Measurements from ENCODE around the gene CUZD1. TPM values are rescaled to one million over a fixed set of nuclear protein-coding genes. Genes with fewer than 3 reads are reported as not detected.

CUZD1 gene, protein sequence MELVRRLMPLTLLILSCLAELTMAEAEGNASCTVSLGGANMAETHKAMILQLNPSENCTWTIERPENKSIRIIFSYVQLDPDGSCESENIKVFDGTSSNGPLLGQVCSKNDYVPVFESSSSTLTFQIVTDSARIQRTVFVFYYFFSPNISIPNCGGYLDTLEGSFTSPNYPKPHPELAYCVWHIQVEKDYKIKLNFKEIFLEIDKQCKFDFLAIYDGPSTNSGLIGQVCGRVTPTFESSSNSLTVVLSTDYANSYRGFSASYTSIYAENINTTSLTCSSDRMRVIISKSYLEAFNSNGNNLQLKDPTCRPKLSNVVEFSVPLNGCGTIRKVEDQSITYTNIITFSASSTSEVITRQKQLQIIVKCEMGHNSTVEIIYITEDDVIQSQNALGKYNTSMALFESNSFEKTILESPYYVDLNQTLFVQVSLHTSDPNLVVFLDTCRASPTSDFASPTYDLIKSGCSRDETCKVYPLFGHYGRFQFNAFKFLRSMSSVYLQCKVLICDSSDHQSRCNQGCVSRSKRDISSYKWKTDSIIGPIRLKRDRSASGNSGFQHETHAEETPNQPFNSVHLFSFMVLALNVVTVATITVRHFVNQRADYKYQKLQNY
- 0.89 and 1.5 TPM in 2 replicates for polyA plus RNA-seq (2012; rRNA removed)
- polyA plus RNA-seq (2012; cell fraction: cytosol; rRNA removed) = 0.69 and 0.88 TPM in 2 replicates
- polyA plus RNA-seq (2012; cell fraction: nucleus; rRNA removed) = 4.5 and 7.4 TPM in 2 replicates

- Histone ChIP-seq H3K4me2 (no peak within 1 kb of the TSS), H2AFZ (ENCODE audit: low read depth) (no peak within 1 kb of the TSS), H3K79me2 (ENCODE audit: insufficient read depth) (no peaks in the 10 kb centered on the region; the same call in 1 of the 2 replicates), H3K9me2 (no peaks in the 10 kb centered on the region), H3K9ac (no peak within 1 kb of the TSS), H3K27ac (ENCODE audit: low read depth in 2 of 2, low read length in 1 of 2) (no peak within 1 kb of the TSS), H3K4me1 (ENCODE audit: control insufficient read depth in 1 of 2, insufficient read depth in 2 of 2, low read depth in 1 of 2, low read length in 1 of 2) (no peaks in the 10 kb centered on the region), H3K36me3 (replicated peaks in 1 of 2; ENCODE audit: control insufficient read depth in 1 of 2, insufficient read depth in 2 of 2, low read length in 1 of 2) (peaks cover 0 to 6% of the 10 kb centered on the region in 2 experiments), H3K9me3 (no peaks in the 10 kb centered on the region), H3K4me3 (ENCODE audit: low read depth in 2 of 2, low read length in 1 of 2) (no peak within 1 kb of the TSS), H4K20me1 (ENCODE audit: insufficient read depth) (no peaks in the 10 kb centered on the region), H3F3A (replicated peaks; ENCODE audit: insufficient read depth) (no peaks in the 10 kb centered on the region), H3K27me3 (ENCODE audit: insufficient read depth) (no peaks in the 10 kb centered on the region)
- ChIA-PET CTCF (interaction anchor here (1.6 kb wide), 1 partner anchor 9 kb away, joined by 3 read pairs; no protein-coding TSS in a partner anchor), POLR2A (no interaction called here)
- DNase-seq = no peak
- TF ChIP-seq FOSL2 (IDR thresholded peaks at IDR 0.05; ENCODE audit: borderline replicate concordance, low read depth) (no peak), FOXJ3 (CRISPR knock-in tag; IDR thresholded peaks at IDR 0.05) (no peak), NRF1 (IDR thresholded peaks at IDR 0.05; ENCODE audit: low read depth, low read length) (no peak), MXI1 (IDR thresholded peaks at IDR 0.05; ENCODE audit: low read depth, low read length) (no peak), EP300 (IDR thresholded peaks at IDR 0.05; ENCODE audit: borderline replicate concordance in 1 of 2, low read depth in 1 of 2, low read length in 1 of 2) (no peak), RXRA (IDR thresholded peaks at IDR 0.05; ENCODE audit: borderline replicate concordance, low read depth) (no peak), RCOR1 (IDR thresholded peaks at IDR 0.05; ENCODE audit: low read length) (no peak), NFIC (IDR thresholded peaks at IDR 0.05; ENCODE audit: borderline replicate concordance) (no peak), YY1 (IDR thresholded peaks at IDR 0.05; ENCODE audit: low read depth) (no peak), SIN3A (IDR thresholded peaks at IDR 0.05; ENCODE audit: borderline replicate concordance, low read depth, low read length) (no peak), TAF1 (IDR thresholded peaks at IDR 0.05; ENCODE audit: borderline replicate concordance, low read depth, low read length) (no peak), EZH2phosphoT487 (IDR thresholded peaks at IDR 0.05; ENCODE audit: borderline replicate concordance, low read depth) (no peak)
- TF ChIP-seq, protein P1, sequence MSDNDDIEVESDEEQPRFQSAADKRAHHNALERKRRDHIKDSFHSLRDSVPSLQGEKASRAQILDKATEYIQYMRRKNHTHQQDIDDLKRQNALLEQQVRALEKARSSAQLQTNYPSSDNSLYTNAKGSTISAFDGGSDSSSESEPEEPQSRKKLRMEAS (IDR thresholded peaks at IDR 0.05; ENCODE audit: low read depth) = no peak
- TF ChIP-seq, protein P2, sequence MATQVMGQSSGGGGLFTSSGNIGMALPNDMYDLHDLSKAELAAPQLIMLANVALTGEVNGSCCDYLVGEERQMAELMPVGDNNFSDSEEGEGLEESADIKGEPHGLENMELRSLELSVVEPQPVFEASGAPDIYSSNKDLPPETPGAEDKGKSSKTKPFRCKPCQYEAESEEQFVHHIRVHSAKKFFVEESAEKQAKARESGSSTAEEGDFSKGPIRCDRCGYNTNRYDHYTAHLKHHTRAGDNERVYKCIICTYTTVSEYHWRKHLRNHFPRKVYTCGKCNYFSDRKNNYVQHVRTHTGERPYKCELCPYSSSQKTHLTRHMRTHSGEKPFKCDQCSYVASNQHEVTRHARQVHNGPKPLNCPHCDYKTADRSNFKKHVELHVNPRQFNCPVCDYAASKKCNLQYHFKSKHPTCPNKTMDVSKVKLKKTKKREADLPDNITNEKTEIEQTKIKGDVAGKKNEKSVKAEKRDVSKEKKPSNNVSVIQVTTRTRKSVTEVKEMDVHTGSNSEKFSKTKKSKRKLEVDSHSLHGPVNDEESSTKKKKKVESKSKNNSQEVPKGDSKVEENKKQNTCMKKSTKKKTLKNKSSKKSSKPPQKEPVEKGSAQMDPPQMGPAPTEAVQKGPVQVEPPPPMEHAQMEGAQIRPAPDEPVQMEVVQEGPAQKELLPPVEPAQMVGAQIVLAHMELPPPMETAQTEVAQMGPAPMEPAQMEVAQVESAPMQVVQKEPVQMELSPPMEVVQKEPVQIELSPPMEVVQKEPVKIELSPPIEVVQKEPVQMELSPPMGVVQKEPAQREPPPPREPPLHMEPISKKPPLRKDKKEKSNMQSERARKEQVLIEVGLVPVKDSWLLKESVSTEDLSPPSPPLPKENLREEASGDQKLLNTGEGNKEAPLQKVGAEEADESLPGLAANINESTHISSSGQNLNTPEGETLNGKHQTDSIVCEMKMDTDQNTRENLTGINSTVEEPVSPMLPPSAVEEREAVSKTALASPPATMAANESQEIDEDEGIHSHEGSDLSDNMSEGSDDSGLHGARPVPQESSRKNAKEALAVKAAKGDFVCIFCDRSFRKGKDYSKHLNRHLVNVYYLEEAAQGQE (IDR thresholded peaks at IDR 0.05; ENCODE audit: low read depth, low read length) = no peak
- TF ChIP-seq, protein P3, sequence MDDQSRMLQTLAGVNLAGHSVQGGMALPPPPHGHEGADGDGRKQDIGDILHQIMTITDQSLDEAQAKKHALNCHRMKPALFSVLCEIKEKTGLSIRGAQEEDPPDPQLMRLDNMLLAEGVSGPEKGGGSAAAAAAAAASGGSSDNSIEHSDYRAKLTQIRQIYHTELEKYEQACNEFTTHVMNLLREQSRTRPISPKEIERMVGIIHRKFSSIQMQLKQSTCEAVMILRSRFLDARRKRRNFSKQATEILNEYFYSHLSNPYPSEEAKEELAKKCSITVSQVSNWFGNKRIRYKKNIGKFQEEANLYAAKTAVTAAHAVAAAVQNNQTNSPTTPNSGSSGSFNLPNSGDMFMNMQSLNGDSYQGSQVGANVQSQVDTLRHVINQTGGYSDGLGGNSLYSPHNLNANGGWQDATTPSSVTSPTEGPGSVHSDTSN (IDR thresholded peaks at IDR 0.05) = no peak
- WGBS (ENCODE audit: low lambda C conversion rate) = 90% methylated on average over 4 of the region's 5 CpGs
Observed at GRCh38 chr10:122845783-122846332, at the start of gene CUZD1. CUZD1 (minus strand) TSS chr10:122845857; CDS start chr10:122845843, 14 bp downstream.

Data from SK-N-SH (cell line).